Amygdala (tissue), 56 donors: ENCODE data around the gene DOCK4.

Source experiments
- DNase-seq, 56 donors: peaks; one replicate each; lab custom pipeline; 2025; lab: John Stamatoyannopoulos, UW

DOCK4 gene

DNA sequence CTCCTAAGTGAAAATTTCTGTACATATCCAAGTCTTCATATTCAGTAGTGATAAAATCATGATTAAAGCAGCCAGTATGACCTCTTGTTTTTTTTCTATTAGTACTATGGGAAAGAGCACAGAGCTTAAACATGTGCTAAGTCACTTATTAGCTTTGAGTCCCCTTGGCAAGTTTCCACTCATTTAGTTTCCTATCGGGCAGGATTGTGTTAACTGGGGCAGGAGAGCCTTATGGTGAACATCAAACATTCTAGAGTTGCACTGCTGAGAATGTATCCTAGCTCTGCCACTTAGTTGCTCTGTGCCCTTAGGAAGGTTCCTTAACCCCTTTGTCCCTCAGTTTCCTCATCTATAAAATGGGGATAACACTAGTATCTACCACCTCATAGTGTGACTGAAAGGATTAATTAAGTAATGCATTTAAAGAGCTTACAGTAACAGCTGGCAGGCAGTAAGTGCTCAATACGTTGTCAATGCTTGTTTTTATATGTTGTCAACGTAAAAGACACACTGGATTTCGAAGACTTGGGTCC, 117.6 kb downstream of the DOCK4 start:
- DNase-seq, result no peak

DNA sequence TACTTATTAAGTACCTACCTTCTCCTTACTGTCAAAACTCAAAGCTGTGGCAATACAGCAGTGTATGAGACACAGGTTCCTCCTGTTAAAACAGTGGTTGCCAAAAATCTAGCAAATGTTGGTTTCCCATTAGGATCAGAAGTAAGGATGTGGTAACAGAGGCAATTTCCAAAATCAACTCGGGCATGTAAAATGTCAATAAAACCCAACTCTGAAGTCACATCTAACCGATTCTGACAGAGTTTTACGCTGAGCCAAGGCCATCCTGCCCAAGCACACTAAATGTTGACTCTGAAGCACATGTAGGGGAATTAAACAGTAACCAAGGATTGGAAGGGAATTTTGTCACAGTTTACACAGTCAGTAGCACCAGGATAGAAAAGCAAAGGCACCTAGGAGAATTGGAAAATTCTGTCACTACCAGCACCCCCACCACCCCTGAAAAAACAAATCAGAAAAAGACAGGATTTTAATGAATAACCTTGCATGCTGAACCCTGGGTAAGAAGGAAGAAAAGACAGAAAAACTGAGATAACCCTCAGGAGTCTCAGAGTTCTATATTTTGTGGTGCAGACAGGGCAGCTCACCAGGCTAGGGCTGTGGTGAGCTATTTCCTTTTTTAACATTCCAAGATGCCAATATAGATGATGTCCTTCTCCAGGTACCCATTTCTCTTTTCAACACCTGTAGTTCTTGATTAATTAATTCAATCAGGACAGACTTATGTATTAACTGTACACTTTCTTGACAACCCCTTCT, 119.5 kb downstream of the DOCK4 start:
- no peak for DNase-seq

DNA sequence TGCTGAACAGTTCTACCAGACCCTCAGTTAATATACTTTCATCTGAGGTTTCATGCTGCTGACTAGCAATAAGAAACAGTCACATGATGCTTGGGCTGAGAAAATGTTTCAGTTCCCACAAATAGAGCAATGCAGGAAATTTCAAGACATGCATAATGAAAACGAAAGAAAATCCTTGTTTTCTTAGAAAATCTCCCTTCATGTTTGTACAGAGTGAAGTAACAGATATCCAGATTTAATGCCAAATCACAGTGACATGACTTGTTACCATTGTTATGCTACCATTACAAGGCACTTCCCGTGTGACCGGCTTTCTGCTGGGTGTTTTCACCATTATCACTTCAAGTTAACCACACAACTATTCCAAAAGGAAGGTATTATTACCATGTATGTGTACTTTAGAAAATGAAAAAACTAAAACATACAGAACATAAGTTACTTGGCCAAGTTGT, 121.7 kb downstream of the DOCK4 start:
- no peak for DNase-seq

DNA sequence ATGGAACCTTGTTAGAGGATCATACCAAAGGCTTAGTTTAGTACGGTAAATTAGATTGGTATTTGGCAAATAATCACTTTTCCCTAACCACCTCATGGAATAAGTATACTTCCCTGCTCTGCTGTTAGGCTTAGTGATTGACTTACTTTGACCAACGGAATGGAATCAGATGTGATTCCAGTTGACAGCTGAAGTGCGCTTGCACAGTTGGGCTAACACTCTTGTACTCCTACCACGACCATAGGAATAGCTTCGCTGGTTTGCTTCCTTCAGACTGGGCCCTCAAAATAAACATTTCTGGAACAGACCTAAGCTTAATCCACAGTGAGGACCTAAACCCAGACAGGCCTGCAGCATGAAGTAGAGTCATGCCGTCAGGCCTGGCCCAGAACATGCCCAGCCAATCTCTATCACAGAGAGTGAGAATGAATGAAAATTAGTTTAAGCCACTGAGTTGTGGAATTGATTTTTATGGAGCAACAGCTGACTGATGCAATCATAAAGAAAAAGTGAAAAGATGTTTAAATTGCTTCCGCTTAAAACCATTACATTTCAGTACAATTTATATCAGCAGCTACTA, 122.3 kb downstream of the DOCK4 start:
- no peak for DNase-seq

DNA sequence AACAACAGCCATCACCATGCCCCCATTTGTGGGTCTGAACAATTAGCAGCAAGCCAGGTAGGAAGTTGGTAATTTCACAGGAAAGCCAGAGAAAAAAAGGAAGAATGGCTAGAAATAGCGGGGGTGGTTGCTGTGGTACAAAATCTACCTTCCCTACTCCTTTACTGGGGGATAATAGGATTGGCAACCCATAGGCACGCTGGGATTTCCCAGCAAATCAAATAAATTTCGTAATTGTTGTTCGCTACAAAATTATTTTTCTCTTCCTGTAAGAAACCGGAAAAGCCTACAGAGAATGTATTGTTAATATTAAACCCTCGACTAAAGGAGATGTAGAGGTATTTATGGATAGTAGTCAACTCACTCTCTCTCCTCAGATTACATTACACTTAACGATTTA, 123.9 kb downstream of the DOCK4 start:
- DNase-seq, result no peak

DNA sequence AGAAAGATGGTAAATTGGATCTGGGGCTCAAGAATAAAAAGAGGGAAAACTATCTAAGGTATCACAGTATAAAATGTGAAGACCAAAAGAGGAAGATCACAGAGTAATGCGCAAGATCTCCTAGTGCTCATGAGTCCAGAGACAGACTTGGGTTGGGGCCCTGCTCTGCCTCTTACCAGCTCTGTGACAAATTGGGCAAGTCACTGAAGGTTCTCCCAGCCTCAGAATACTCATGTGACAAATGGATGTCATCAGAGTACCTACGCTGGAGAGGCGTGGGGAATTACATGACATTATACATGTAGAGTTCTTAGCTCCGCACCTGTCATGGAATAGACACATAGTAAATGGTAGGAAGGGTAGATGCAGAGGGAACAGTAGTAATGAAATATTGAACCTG, 124.4 kb downstream of the DOCK4 start:
- peak in 3 of 56 donors; percentile 3 to 14 (median 10) for DNase-seq

DNA sequence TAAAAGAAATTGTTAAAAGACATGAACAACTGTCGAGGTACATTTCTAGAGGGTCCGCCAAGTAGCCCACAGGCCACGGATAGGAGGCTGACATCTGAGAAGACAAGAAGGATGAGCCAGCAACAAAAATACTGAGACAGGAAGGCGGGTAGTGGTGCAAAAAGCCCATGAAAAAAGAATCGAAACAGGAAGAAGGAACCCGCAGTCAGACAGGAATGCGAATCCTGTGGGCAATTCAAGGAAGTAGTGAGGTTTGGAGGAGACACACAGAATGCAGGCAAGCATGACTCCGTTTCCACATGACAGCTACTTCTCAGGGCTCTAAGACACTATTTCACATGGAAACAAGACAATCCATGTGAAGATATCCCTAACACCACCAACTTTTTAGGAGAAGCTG, 125.2 kb downstream of the DOCK4 start:
- peak in 5 of 56 donors; percentile 11 to 60 (median 36) for DNase-seq

DNA sequence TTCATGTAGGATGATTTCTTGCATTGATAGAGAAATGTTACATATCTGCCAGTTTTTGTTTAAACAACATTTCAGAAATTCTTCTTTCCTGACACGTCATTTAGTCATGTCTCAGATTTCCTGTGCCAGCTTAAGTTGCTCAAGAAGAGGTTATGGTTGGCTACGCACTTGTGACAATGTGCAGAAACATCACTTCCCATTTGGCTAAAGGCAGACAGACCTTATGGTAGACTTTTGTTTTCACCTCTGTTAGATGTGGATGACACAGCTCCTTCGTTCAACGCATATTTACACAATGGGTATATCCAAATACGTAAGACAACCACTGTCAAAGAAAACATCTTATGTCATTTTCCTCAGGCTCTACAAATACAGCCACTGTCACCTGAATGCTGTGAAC, 125.8 kb downstream of the DOCK4 start:
- peak in 3 of 56 donors; percentile 3 to 38 (median 14) for DNase-seq

DNA sequence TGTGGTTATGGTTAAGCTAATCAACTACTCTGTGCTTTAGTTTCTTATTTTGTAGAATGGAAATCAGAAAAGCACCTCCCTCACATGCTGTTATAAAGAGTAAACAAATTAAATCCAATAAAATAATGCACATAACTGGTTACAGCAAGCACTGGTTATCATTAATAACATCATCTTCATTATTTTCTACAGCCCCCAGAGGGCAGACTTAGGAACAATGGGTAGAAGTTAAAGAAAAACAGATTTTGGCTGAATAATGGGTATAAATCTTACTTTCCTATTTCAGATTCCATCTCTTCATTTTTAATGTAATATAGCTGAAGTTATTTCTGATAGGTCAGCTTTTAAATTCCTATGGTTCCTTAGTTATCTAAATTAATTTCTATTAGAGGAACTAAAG, 126.5 kb downstream of the DOCK4 start:
- no peak for DNase-seq

DNA sequence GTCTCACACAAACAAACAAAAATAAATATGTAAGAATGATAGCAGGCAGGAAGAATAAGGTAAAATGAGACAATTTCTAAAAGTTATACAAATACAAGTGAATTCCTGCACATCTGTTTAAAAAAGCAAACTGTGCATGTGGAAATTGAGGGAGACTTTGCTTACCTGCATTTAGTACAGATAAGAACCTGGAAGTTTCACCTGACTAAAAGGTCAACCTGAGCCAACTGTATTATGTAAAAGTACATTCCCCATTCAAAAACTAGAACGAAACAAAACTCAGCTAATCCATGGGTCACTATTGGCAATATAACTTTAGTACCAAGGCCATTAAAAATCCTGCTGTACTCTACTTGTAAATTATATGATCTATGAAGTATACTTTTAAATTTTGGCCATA, 127.1 kb downstream of the DOCK4 start:
- DNase-seq, result no peak

DNA sequence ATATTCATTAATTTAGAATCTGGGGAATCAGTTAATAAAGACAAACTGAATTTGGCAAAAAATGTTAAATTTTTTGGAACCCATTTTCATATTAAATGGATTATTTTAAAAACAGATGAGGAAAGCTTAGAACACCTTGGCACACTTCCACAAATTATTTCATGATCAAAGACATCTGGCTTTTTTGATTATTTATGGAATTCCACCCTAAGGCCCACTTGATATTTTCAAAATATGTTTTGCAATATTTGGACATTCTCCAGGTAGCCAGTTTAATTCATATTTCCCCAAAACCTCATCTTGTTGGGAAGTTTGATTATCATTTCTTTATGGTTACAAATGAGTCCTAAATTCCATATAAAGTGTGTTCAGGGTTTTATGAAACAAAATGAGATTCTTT, 129.9 kb downstream of the DOCK4 start:
- no peak for DNase-seq

DNA sequence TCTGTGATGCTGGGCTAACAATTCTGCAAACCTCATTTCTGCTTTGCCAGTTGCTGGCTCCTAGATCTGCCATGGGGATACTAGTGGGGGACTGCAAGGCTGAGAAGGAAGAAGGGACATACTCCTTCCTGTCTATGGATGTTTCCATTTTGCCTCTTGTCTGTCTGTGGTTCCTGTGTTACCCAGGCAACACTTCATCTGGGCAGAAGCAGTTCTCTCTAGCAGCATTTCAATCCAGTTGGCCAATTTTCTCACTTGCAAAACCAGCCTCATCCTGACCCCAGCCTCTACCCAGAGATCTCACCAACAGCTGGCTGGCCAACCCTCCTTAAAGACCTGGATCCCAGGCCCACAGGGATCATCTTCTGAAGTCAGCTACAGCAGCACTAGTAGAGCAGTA, 131.7 kb downstream of the DOCK4 start:
- no peak for DNase-seq

DNA sequence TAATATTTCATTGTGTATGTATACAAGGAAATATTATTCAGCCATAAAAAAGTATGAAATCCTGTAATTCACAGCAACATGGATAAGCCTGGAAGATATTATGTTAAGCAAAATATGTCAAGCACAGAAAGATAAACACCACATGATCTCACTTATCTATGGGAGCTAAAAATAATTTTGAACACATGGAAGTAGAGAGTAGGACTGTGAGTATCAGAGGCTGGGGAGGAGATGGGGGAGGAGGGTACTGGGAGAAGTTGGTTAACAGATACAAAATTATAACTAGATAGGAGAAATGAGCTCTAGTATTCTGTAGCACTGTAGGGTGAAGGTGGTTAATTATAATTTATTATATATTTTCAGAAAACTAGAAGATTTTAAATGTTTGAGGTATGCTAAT, 132.7 kb downstream of the DOCK4 start:
- DNase-seq, result no peak

DNA sequence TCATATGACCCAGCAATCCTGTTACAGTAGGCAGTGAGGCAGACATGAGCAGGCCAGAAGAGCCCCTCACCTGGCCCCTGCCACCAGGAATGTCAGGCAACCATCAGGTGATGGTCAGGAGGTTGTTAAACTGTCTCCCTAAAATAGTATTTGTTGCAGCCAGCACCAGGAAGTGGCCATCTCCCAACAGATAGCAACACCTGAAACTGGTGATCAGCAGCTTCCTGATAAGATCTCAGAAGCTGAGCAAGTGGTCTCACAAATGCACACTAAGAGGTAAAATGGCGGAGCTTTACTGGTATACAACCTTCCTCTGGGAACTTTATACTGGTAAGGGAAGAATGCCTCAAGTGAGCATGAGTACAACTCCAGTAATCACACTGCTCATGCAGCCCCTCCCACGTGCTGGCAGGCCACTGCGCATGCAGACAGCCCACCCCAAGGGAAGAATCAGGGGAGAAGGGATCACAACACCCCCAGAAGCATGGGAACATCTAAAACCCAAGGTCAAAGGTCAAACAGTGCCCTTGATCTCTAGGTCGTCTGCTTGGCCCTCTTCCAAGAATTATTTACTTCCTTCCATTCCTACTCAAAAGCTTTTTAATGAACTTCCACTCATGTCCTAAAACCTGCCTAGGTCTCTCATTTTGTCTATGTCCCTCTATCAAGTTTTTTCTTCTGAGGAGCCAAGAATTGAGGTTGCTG, 133.5 kb downstream of the DOCK4 start:
- DNase-seq, result no peak

DNA sequence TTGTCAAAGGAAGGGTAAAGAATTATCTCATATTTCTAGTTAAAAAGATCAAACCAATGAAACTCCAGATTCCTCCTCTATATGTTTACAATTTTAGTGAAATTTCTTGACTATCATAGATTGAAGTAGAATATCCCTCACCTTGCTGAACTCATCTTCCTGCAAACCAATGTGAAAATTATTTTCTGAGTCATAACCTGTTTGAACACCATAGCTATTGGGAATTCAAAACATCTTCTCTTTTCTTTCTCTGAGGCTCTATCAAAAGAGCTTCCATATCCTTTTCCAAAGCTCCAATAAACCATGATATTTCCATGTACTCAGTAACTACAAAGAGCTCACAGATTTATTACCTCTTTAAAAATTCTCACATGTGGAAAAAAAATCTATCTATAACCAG, 134.3 kb downstream of the DOCK4 start:
- DNase-seq, result no peak

DNA sequence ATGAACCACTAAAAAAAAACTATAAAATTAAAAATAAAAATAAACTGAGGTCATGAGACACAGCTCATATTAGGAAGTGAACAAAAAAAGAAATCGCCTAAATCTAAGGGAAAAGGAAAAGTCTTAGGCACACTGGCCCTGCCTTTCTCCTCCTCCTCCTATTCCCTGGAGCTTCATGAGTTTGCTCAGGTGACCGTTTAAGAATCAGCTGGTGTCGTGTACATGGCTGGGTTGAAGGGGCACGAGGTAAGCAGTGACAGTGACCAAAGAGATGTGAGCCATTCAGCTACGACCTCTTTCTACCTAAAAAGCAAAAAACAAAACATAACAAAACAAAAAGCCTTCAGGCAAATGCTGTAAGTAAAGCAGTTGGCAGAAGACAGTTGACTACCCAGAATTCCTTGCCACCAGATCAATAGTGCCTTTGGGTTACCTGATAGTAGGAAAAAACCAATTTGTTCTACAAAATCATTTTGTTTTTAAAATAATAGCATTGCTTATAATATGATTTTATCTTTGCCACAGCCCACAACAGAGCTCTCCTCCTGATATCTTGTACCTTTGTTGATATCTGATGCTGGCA, 135.4 kb downstream of the DOCK4 start:
- DNase-seq, result no peak

DNA sequence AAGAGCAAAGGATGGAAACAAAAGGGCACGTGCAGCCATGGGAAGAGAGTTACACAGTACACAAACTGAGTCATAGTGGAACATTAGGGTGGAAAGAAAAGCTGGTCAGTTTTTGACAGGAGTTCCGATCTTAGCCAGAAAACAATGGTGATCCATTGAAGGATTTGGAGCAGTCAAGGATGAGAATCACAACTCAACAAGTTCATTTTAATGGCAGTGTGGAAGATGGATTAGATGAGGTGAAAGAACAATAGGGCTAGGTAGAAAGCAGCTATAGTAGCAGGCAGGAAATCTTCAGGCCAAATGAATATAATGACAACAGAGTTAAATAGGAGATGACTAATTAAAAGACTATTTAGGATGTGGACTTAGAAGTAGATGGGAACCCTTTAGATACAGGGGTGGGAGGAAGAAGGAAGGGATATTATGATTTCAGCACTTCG, 136.3 kb downstream of the DOCK4 start:
- DNase-seq, result no peak

DNA sequence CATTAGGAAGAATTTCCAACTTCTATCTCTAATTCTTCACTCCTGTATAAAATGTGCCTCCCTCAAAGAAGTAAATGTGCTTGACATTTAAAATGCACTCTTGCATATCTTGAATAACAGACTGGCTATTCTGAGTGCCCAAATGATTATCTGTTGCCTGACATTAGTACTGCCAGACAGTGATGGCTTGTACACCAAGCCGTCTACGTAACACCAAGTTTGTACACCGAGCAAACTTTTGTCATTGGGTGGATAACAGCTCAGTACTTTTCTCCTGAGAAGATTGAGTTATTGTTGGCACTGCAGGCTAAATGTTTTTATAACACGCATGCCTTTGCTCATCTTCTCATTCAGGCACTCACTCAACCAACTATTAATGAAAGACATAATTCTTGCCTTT, 137.2 kb downstream of the DOCK4 start:
- DNase-seq, result no peak

DNA sequence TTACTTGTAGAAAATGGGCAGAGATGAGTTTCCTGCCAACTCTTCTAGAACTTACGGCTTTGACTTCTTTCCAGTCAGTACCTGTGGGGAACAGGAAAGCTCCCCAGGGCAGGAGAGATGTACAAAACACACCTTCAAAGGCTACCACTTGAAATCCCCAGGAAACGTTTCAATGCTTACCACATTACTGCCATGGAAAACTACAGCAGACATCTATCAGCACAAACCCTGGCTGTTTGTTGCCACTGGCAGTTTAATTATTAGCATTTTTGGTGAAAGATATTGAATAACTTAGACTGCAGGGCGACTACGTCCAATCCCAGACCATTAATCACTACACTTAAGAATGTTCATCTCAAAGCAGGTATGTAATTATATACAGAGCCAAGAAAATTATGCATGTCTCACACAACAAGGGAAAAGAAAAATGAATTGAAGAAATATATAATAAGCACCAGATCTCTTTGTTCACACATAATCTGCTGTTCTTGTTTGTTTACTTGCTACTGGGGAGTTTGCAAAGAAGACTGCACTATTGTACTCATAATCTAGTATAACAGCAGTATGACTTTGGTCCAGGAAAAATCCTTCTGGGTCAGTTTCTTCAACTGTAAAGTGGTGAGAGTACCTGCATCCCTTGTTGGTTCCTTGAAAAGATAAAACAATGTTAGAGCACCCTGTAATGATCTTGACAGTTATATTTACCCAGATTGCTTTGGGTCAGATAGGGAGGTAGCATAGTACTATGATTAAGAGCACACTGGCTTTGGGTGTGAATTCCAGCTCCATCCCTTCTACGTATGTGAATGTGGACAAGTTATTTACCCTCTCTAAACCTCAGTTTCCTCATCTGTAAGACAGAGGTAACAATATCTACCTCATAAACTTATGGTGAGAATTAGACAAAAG, 138.3 kb downstream of the DOCK4 start:
- no peak for DNase-seq

DNA sequence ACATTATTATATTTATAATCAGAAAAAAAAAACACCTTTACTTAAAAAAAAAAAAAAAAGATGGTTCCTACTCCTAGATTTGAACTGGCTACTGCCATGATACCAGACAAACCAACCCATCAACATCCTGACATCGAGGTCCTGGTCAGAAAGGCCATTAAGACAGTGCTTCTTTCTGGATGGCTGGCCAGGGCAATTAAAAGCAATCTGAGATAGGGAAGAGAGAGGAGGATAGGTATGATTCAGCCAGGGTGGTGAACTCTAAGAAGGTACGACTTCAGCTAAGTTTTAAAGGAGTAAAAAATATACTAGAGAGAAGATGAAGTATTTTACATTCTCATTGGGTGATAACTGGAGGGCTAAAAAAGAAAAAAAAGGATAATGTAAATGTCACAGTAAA, 139.0 kb downstream of the DOCK4 start:
- no peak for DNase-seq
